ENCODE measurements around the gene EEA1.

DNA sequence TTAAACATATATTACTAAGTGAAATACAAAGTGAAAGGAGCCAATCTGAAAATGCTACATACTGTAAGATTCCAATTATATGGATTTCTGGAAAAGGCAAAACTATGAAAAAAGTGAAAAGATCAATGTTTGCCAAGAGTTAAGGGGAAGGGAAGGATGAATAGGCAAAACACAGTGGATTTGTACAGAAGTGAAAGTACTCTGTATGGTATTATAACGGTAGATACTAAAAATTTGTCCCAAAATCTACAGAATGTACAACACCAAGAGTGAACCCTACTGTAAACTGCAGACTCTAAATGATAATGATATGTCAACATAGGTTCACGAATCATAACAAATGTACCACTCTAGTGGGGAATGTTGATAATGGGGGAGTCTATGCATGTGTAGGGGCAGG, 17.8 kb downstream of the EEA1 start:
- TF ChIP-seq, protein P1, sequence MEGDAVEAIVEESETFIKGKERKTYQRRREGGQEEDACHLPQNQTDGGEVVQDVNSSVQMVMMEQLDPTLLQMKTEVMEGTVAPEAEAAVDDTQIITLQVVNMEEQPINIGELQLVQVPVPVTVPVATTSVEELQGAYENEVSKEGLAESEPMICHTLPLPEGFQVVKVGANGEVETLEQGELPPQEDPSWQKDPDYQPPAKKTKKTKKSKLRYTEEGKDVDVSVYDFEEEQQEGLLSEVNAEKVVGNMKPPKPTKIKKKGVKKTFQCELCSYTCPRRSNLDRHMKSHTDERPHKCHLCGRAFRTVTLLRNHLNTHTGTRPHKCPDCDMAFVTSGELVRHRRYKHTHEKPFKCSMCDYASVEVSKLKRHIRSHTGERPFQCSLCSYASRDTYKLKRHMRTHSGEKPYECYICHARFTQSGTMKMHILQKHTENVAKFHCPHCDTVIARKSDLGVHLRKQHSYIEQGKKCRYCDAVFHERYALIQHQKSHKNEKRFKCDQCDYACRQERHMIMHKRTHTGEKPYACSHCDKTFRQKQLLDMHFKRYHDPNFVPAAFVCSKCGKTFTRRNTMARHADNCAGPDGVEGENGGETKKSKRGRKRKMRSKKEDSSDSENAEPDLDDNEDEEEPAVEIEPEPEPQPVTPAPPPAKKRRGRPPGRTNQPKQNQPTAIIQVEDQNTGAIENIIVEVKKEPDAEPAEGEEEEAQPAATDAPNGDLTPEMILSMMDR (IDR thresholded peaks at IDR 0.05; ENCODE audit: poor library complexity), result no peak
- no peak for TF ChIP-seq EZH2 (IDR thresholded peaks at IDR 0.05; ENCODE audit: borderline replicate concordance)

Data from hepatocyte (in vitro differentiated cells).